Measurements from ENCODE around the gene TULP1.
"Not testable (repeated sequence)": the region's sequence is repeated elsewhere in the genome, so short reads cannot be mapped to it uniquely, and the experiment has no call there.

TULP1 gene

DNA sequence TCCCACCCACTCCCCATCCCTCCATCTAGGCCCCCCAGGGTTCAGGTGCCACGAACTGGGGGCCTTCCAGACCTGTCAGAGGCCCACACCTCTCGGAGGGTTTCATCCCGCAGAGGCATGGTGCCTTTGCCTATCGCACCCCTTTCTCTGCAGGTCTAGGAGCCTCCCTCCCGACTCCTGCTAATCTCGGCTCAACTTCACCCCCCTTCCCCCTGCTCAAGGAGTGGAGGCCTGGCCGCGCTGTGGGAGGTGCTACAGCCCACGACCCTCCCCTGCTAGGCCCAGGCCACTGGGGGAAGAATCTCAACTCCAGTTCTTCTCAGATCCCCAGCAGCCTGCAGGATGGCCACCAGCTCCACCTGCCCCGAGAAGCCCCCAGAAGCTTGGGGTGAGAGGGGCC, at the start of gene TULP1:
Gene TULP1, minus strand, starts transcription at position 157 of the 400 bp plus-strand sequence. Its CDS starts 38 bp downstream, at position 119.
- no peak for DNase-seq

DNA sequence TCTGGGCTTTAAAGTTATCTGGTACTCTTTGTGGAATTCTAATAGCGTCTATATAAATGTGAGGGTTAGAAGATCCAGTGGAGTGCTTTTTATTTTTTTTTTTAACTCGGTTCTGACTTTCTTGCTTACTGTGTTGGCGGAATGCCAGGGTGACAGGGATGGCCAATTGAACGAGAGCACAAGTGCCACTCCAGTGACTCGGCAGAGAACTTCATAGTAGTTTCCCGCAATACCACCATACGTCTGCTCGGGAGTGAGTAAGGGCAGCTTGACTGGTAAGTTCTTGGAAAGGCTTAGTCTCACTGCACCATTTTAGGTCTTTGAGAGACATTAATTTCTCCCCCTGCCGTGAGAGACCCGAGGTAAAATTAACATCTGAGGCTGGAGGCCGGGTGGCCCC, 49.4 kb upstream of the TULP1 start:
- DNase-seq, result no peak

DNA sequence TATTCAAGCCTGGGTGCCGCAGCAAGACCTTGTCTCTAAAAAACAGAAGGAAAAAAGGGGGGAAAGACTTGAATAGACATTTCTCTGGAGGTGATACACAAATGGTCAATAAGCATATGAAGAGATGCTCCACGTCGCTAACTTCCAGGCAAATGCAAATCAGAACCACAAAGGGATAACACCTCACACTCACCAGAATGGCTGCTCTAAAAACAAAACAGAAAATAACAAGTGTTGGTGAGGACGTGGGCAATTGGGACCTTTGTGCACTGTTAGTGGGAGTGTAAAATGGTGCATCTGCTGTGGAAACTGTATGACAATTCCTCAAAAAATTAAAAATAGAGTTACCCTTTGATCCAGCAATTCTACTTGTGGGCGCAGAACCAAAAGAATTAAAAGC, 48.4 kb upstream of the TULP1 start:
- no peak for DNase-seq

DNA sequence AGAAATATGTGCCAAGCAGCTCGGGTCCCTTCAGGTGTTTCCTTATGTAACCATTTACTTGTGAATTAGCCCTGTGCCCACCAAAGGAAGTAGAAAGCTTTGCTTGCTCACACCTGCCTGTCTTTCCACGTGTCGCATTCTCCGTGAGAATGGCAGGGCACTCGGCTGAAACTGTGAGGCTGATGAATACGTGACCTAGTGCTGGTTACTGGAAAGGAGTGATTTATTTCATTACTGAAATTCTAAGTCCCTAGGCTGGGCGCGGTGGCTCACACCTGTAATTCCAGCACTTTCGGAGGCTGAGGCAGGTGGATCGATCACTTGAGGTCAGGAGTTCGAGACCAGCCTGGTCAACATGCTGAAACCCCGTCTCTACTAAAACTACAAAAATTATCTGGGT, 45.9 kb upstream of the TULP1 start:
- DNase-seq, result no peak

DNA sequence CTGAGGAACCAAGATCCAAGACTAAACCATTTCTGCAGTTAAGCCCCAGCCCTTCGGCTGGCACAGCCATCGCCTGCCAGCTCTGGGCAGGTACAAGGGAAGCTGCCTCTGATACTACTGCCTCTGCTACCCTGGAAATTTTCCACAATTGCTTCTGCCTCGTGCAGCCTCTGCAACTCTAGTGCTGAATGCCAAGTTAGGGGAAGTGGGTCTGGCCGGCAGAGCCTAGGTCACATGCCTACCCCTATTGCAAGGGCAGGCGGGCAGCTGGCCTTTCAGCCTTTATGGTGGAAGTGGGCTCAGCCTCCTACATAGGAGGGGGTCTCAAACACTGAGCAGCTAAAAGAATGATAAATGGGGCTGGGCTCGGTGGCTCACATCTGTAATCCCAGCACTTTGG, 44.5 kb upstream of the TULP1 start:
- no peak for DNase-seq

DNA sequence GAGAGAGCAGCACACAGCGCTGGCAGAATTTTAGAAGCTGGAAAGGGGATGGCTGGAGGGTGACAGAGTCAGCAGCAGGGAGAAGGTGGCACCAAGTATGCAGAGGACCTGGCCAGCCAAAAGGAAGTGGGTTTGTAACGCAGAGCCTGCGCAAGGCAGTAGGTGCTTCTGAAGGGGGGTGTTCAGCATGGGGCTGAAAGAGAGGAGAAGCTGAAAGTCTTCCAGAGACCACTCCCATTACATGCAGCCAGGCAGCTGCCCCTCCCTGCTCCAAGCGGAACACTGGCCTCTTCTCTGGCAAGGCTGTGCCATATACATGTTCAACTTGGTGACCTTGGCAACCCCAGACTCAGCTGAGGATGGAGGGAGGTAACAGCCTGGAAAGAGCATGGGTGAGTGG, 42.1 kb upstream of the TULP1 start:
- no peak for DNase-seq

DNA sequence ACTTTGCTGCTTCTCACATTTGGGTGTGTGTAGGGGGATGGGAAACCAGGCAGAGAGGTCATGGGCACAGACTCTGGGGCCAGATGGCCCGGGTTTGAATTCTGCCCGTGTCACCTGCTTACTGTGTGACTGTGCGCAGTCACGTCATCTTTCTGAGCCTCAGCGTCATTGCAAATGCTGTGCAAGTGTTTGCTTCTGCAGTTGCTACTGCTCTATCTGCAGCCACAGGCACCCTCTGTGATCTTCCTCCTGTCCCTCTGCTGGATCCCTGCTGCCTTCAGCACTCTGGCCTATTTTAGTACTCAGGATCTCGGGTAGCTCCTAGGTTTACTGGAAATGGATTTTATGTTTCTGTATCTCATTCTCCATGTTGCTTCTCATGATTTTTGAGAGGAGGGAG, 40.6 kb upstream of the TULP1 start:
- no peak for DNase-seq

DNA sequence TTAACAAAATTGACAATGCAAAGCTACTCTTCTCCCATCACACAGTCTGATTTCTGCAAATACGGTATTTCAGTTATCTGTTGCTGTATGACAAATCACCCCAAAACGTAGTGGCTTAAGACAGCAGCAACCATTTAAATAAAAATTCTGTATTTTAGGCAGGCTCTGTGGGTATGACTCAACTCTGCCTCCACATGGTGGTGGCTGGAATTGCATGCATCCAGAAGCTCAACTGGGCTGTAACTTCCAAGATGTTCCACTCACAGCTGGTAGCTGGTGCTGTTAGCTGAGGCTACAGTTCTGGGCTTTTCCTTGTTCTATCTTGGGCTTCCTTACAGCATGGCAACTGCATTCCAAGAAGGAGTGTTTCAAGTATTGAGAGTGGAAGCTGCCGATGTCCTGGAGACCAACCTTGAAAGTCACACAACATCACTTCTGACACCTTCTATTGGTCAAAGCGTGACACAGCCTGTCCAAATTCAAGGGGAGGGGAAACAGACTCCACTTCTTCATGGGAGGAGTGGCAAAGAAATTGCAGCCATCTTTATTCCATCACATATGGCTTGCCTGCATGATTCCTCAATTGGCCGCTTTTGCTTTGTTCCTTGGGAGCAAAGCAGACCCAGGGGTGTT, 39.7 kb upstream of the TULP1 start:
- DNase-seq, result no peak

DNA sequence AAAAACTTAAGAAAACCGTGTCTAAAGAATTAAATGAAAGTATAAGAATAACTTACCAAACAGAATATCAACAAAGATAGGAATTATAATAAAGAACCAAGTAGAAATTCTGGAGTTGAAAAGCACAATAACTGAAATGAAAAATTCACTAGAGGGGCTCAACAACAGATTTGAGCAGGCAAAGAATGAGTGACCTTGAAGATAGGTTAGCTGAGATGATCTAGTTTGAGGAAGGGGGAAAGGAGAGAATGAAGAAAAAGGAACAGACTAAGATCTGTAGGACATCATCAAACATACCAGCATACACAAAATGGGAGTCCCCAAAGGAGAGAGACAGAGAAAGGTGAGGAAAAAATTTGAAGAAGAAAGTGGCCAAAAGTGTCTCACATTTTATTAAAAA, 37.7 kb upstream of the TULP1 start:
- no peak for DNase-seq

DNA sequence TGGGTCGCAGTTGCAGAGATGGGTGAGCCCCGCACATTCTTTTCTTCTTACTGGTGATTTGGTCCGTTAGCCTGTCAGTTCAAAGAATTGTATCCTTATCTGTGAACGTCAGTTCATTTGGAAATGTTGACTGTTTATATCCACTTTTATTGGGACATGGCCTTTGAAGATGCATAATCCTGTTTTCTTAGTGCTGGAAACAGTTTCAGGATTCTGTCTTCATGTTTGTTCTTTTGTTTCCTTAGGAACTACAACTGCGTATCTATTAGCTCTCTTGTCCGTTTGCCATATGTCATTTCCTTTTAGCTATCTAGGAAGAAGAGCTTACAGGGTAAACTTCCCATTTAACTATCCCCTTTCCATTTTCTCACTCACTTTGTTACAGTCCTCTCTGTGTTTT, 35.0 kb upstream of the TULP1 start:
- DNase-seq, result no peak

DNA sequence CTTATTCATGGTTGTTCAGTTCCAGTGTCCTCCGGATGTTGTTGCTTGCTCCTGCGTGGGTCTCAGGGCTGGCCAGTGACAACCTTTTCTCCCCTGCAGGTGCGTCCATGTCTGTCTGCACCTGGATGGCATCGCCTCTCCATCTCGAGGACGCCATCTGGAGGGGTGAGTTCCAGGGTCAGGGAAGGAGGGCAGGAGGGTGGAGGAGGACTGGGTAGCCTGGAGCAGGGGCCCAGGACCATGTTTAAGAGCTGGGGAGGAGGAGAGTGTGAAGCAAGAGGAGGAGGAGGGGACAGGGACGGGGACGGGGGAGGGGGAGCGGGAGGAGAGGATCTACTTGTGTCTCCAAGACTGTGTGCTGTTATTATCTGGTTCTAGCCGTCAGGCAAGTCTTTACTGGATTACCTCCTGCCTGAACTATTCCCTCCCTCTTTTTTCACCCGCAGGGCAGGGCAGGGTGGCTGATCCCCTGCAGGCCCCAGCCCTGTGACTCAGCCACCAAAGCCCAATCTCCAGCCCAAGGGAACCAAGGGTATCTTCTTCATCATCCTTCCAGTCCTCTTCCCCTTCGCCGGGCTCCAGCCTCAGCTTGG, 32.2 kb upstream of the TULP1 start:
- DNase-seq, result no peak

DNA sequence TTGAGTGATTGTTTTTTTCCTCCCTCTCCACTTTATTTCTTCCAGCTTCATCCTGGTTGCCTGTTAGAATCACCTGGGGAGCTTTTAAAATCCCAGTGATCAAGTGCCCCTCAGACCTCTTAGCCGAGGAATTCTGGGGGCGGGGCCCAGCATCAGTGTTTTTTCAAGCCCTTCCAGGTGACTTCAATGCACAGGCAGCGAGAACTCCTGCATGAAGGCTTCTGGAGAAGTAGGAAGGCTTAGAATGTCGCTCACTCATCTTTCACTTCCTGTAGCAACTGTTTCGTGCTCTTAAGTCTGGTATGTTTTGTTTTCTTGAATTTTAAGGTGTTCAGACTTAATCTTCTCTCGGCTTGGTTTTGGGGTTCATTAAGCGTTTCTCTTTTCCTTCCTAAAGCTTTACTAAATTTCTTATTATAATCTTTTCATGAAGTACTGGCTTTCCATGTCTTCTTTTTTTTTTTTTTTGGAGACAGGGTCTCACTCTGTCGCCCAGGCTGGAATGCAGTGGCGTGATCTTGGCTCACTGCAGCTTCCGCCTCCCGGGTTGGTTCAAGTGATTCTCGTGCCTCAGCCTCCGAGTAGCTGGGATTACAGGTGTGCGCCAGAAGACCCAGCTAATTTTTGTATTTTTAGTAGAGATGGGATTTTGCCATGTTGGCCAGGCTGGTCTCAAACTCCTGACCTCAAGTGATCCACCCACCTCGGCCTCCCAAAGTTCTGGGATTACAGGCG, 30.9 kb upstream of the TULP1 start:
- no peak for DNase-seq

DNA sequence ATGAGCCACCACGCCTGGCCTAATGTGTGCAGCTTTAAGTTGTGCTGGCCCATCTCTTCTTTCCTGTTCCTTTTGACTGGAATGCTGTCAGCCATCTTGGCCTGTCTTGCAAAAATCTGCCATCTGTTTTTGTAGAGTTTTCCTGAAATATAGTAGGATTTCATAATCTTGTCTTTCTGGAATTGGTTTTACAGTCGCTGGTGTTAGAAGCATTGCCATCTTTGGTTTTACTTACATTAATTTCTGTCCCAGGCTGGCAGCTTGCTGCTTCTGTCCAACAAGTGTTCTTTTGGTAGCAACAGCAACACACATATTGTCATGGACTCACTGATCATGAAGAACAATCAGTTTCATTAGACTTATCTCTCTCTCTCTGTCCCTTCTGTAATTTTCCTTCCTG, 29.1 kb upstream of the TULP1 start:
- DNase-seq, result no peak

DNA sequence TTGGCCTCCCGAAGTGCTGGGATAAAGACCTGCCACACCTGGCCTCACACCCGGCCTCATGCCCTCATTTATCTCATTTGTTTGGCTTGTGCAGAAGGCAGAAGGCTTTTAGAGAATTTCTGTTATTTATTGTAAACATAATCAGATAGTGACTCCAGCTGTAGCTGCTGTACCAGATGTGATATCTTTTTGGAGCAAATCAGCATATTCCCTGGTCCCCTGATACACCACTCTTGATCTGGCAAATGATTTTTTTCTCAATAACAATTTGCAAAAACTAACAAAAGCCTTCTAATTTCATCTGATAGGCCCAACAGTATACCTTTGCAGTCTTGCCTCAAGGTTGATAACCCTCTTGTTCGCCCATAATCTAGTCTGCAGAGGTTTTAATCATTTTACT, 26.5 kb upstream of the TULP1 start:
- DNase-seq, result no peak

DNA sequence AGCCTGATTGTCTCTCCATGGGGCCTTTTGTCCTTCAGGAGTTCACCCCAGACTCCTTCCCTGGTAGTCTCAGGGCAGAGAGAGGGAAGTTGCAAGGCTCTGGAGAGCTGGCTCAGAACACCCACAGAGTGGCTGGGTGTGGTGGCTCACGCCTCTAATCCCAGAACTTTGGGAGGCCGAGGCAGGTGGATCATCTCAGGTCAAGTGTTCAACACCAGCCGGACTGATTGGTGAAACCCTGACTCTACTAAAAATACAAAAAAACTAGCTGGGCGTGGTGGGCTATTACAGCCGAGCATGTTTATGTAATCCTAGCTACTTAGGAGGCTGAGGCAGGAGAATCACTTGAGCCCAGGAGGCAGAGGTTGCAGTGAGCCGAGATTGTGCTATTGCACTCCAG, 23.2 kb upstream of the TULP1 start:
- not testable (repeated sequence) for DNase-seq

DNA sequence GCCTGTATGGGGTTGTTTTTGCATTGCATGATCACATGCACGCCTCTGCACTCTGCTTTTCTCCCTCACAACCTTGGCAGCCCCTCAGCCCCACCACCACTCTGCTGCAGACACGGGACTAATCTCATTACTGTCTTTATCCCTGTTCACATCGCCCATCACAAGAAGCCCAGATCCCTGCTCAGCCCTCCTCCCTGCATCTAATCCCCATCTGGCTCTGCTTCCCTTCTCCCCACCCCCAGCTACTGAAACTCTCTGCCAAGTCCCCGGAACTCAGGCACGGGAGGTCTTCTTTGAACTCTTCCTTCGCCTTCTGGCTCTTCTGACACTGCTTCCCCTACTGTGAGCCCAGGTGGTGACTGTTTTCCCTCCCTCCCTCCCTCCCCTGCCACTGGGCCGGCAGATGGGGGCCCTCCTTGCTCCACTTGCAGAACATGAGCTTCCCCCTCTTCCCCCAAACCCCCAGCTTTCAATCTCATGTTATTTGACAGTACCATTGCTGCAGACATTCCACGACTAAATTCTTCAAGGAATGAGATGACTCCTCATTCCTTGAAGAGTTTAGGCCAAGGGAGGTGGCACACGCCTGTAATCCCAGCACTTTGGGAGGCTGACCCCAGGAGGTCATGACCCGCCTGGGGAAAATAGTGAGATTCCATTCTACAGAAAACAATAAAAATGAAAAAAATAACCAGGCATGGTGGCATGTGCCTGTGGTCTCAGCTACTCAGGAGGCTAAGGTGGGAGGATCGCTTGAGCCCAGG, 21.9 kb upstream of the TULP1 start:
- no peak for DNase-seq

DNA sequence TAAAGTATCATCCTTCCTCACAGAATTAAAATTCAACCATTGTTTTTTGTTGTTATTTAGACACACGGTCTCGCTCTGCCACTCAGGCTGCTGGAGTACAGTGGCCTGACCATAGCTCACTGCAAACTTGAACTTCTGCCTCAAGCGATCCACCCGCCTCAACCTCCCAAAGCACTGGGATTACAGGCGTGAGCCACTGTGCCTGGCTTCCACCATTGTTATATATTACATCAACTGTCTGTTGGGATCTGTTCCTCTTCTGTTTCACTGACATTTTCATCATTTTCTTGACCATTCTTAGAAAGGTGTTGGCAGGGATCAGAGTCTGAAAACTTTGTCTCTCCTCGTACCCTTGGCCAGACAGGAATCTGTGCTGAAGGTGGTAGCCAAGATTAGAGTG, 21.3 kb upstream of the TULP1 start:
- no peak for DNase-seq

DNA sequence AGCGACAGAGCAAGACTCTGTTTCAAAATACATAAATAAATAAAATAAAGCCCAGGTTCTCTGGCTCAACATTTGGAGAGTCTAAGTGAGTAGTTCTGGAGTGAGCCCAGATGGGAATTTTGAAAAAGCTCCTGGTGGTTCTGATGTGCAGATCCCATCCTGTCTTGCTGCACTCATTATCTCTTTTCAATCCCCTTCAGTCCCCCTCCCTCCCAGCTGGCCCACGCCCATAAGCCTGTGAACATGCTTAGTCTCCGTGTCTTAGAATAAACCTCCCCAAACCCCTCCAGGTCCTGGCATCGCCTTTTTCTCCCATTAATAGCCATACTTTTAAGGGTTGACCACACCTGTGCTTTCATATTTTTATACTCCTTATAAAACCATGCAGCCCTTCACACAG, 19.4 kb upstream of the TULP1 start:
- no peak for DNase-seq

DNA sequence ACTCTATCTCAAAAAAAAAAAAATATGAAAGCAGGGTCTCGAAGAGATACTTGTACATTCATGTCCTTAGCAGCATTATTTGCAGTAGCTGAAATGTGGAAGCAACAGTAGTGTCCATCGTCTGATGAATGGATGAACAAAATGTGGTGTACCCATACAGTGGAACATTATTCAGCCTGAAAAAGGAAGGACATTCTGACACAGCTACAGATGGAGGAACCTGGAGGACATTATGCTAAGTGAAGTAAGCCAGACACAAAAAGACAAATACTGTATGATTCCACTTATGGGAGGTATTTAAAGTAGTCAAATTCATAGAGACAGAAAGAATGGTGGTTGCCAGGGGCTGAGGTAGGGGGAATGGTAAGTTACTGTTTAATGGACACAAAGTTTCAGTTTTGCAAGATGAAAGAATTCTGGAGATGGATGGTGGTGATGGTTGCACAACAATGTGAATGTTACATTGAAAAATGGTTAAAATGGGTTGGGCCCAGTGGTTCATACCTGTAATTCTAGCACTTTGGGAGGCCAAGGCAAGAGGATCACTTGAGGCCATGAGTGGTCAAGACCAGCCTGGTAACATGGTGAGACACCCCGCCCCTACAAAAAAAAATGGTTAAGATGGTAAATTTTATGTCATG, 11.8 kb upstream of the TULP1 start:
- no peak for DNase-seq

DNA sequence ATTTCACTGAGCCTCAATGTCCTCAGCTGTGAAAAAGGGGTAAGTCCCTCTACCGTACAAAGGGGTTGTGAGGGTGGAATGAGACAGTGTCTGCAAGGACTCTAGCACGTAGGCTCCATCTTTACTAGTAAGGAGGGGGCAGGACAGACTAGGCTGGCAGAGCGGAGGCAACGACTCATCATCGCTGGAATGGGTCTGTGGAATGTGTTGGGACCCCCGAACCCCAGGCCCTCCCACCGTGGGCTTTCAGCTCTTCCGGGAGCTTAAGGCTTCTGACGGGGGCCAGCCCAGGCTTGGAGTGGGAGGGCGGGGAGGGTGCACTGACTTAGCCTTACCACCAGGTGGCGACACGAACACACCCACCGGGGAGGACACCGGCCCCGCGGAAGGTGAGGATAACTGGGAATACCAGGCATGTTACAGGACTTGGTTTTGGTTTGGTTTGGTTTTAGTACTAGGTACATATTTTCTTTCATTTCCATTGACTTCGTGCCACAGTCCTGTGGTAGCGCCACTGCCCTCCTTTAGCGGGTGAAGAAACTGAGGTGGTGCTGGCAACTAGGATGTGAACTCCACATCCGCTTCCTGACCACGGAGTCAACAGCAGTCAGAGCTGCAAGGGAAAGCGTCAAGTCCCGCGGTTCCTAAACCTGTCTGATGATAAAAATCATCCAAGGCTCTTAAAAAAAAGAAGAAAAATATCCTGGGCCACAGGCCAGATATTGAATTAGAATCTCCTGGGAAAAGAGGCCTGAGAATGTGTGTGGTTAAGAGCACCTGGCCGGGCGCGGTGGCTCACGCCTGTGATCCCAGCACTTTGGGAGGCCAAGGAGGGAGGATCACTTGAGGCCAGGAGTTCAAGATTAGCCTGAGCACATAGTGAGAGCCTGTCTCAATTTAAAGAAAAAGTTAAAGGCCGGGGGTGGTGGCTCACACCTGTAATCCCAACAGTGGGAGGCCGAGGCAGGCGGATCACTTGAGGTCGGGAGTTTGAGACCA, 10.3 kb upstream of the TULP1 start:
- DNase-seq, result peak; percentile 13

DNA sequence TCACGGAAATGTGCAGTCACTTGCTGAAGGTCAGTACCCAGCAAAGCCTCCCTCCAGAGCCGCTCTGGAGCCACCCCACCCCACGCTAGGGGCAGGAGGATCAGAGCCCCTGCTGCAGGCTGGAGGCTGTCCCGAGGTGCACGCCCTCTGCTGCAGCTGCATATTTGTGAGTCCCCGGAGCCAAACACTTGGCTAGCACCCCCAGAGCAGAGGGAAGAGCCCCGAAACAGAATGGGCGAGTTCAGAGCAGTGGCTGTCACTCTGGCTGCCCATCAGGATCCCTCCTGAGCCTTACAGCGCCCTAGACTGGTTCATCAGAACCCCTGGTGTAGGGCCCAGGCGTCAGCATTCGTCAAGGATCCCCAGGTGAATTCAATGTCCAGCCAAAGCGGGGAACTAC, 9.5 kb upstream of the TULP1 start:
- DNase-seq, result no peak

DNA sequence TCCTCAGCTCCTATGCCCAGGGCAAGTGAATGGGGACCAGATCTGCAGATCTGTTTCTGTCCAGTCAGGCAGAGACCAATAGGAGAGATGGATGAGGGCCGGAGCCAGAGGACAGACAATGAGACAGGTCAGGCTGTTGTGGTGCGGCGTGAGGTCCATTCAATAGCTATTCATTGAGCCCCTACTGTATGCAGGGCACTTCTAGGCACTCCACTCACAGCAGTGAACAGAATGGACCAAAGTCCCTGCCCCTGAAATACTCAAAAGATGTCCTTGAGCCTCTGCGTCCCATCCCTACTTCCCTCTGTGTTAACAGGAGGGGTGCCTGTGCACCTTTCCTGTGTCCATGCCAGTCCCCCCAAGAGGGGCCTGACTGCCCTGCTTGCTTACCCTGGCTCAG, 8.5 kb upstream of the TULP1 start:
- DNase-seq, result no peak

Measured in NCI-H526 treated with DMSO at 0.1 percent for 48 hours (cell line).